H9 (cell line): ENCODE measurements around the gene ANK2. TPM values are rescaled to one million over a fixed set of nuclear protein-coding genes. Genes with fewer than 3 reads are reported as not detected.

Experiments
- DNase-seq: peaks from one replicate; pipeline ENCODE4 v3.0.0-alpha.2; 2017
- H2AFZ ChIP-seq: one replicate; pipeline ENCODE4 v1.6.1; 2013; ENCODE audit warnings: mild to moderate bottlenecking, low read length, control low read depth, moderate library complexity
- H2AK5ac ChIP-seq: 2 replicates; pipeline ENCODE4 v1.6.1; 2013; ENCODE audit warnings: low read length, control low read depth, mixed read lengths; ENCODE audit not compliant: insufficient read length
- H2BK120ac ChIP-seq: one replicate; pipeline ENCODE4 v1.6.1; 2013; ENCODE audit warnings: low read depth, mild to moderate bottlenecking, low read length, control low read depth, inconsistent platforms; ENCODE audit not compliant: poor library complexity, severe bottlenecking
- H2BK12ac ChIP-seq: 2 replicates; pipeline ENCODE4 v1.6.1; 2013; ENCODE audit warnings: low read length, control low read depth, mixed read lengths, low read depth; ENCODE audit not compliant: insufficient read length
- H2BK15ac ChIP-seq: 2 replicates; pipeline ENCODE4 v1.6.1; 2013; ENCODE audit warnings: low read depth, low read length, control low read depth
- H2BK20ac ChIP-seq: one replicate; pipeline ENCODE4 v1.6.1; 2013; ENCODE audit warnings: low read depth, mild to moderate bottlenecking, low read length, control low read depth, inconsistent platforms; ENCODE audit not compliant: poor library complexity, severe bottlenecking
- H2BK5ac ChIP-seq: 2 replicates; pipeline ENCODE4 v1.6.1; 2013; ENCODE audit warnings: low read length, control low read depth, mixed read lengths; ENCODE audit not compliant: insufficient read length
- H3K14ac ChIP-seq: 2 replicates; pipeline ENCODE4 v1.6.1; 2013; ENCODE audit warnings: low read length, control low read depth; ENCODE audit not compliant: insufficient read depth
- H3K18ac ChIP-seq: 2 replicates; pipeline ENCODE4 v1.6.1; 2013; ENCODE audit warnings: low read depth, mild to moderate bottlenecking, mixed read lengths, low read length, control low read depth; ENCODE audit not compliant: insufficient read length
- H3K23ac ChIP-seq: 2 replicates; pipeline ENCODE4 v1.6.1; 2013; ENCODE audit warnings: low read length, control low read depth, mixed read lengths, low read depth; ENCODE audit not compliant: insufficient read length
- H3K23me2 ChIP-seq: 2 replicates; pipeline ENCODE4 v1.6.1; 2013; ENCODE audit warnings: low read depth, mild to moderate bottlenecking, mixed read lengths, low read length, control low read depth; ENCODE audit not compliant: insufficient read length, poor library complexity, severe bottlenecking
- H3K27ac ChIP-seq: 2 replicates; pipeline ENCODE4 v1.5.1; 2013; ENCODE audit warnings: low read length, control low read depth, mixed read lengths, low read depth; ENCODE audit not compliant: insufficient read length
- H3K27me3 ChIP-seq: 2 replicates; pipeline ENCODE4 v1.6.1; 2013; ENCODE audit warnings: low read length, control low read depth, inconsistent platforms; ENCODE audit not compliant: insufficient read depth
- H3K4ac ChIP-seq: 2 replicates; pipeline ENCODE4 v1.6.1; 2013; ENCODE audit warnings: low read depth, mild to moderate bottlenecking, control low read depth, inconsistent platforms, low read length, moderate library complexity
- H3K4me1 ChIP-seq: 2 replicates; pipeline ENCODE4 v1.6.1; 2013; ENCODE audit warnings: low read length, control low read depth, inconsistent platforms; ENCODE audit not compliant: insufficient read depth
- H3K4me2 ChIP-seq: 2 replicates; pipeline ENCODE4 v1.6.1; 2013; ENCODE audit warnings: low read length, control low read depth, mixed read lengths; ENCODE audit not compliant: insufficient read length, insufficient read depth
- H3K56ac ChIP-seq: 2 replicates; pipeline ENCODE4 v1.6.1; 2013; ENCODE audit warnings: low read depth, mild to moderate bottlenecking, mixed read lengths, low read length, control low read depth; ENCODE audit not compliant: insufficient read length
- H3K79me1 ChIP-seq: 2 replicates; pipeline ENCODE4 v1.6.1; 2013; ENCODE audit warnings: low read depth, mild to moderate bottlenecking, moderate library complexity, low read length, control low read depth, inconsistent platforms; ENCODE audit not compliant: insufficient read depth, poor library complexity, severe bottlenecking
- H3K79me2 ChIP-seq: 2 replicates; pipeline ENCODE4 v1.6.1; 2013; ENCODE audit warnings: low read length, control low read depth, inconsistent platforms; ENCODE audit not compliant: insufficient read depth
- H3K9ac ChIP-seq: 2 replicates; pipeline ENCODE4 v1.6.1; 2013; ENCODE audit warnings: low read length, control low read depth, mixed read lengths; ENCODE audit not compliant: insufficient read length; ENCODE audit errors: extremely low read depth
- H3K9me3 ChIP-seq: one replicate; pipeline ENCODE4 v1.6.1; 2013; ENCODE audit warnings: low read depth, low read length, inconsistent platforms; ENCODE audit not compliant: control insufficient read depth
- H3T11ph ChIP-seq: one replicate; pipeline ENCODE4 v1.6.1; 2013; ENCODE audit warnings: mild to moderate bottlenecking, low read length, control low read depth, inconsistent platforms
- H4K20me1 ChIP-seq: one replicate; pipeline ENCODE4 v1.6.1; 2013; ENCODE audit not compliant: control insufficient read depth, insufficient read length, insufficient read depth
- H4K5ac ChIP-seq: 2 replicates; pipeline ENCODE4 v1.6.1; 2013; ENCODE audit warnings: low read depth, mild to moderate bottlenecking, mixed read lengths, low read length, control low read depth; ENCODE audit not compliant: insufficient read length
- H4K8ac ChIP-seq: replicated peaks from 2 replicates; pipeline ENCODE4 v1.6.1; 2013; ENCODE audit warnings: low read length, control low read depth, mixed read lengths, low read depth; ENCODE audit not compliant: insufficient read length
- H4K91ac ChIP-seq: 2 replicates; pipeline ENCODE4 v1.6.1; 2013; ENCODE audit warnings: low read depth, mild to moderate bottlenecking, moderate library complexity, mixed read lengths, low read length, control low read depth; ENCODE audit not compliant: insufficient read length
- H3K27ac Mint-ChIP-seq, 3 experiments: 2 replicates in 2 of 3; 3 replicates in 1 of 3; pipeline ENCODE4 v1.8.0; 2020 to 2021; ENCODE audit warnings: mixed read lengths in 3 of 3, mild to moderate bottlenecking in 1 of 3, moderate library complexity in 1 of 3
- H3K27me3 Mint-ChIP-seq: 2 replicates; pipeline ENCODE4 v1.8.0; 2021; ENCODE audit warnings: low read depth, mild to moderate bottlenecking, moderate library complexity, mixed read lengths
- H3K36me3 Mint-ChIP-seq, 3 experiments: 2 replicates in 2 of 3; 3 replicates in 1 of 3; pipeline ENCODE4 v1.8.0; 2020 to 2021; ENCODE audit warnings: low read depth in 3 of 3, mixed read lengths in 3 of 3; ENCODE audit not compliant: insufficient read depth in 1 of 3
- H3K4me1 Mint-ChIP-seq, 2 experiments: 2 replicates each; pipeline ENCODE4 v1.8.0; 2020; ENCODE audit warnings: mixed read lengths in 2 of 2
- H3K4me3 Mint-ChIP-seq, 2 experiments: 2 replicates in 1 of 2; 3 replicates in 1 of 2; pipeline ENCODE4 v1.8.0; 2020 to 2021; ENCODE audit warnings: mild to moderate bottlenecking in 2 of 2, mixed read lengths in 2 of 2, moderate library complexity in 1 of 2
- H3K9me3 Mint-ChIP-seq, 2 experiments: 2 replicates in 1 of 2; 3 replicates in 1 of 2; pipeline ENCODE4 v1.8.0; 2020; ENCODE audit warnings: mild to moderate bottlenecking in 2 of 2, mixed read lengths in 2 of 2, moderate library complexity in 1 of 2
- CTCF ChIP-seq: fragments of 200-600 bp; sonication (generic); conservative IDR thresholded peaks from 3 replicates; pipeline ENCODE4 v1.8.0; 2021; ENCODE audit warnings: antibody characterized with exemption, mild to moderate bottlenecking
- WGBS: extraction: QIAGEN DNeasy Blood & Tissue Kit; methylation state at CpG from one replicate; pipeline ENCODE4 v1.1.7; 2013; ENCODE audit warnings: missing lambda C conversion rate, low lambda C conversion rate, mixed read lengths; ENCODE audit not compliant: insufficient read length; ENCODE audit errors: extremely low coverage; 5-methylcytosine and 5-hydroxymethylcytosine counted together
- total RNA-seq: library from RNA; stranded (reverse); gene quantifications from 2 replicates; pipeline ENCODE4 v1.2.1, GENCODE V29; 2021

ANK2 gene
- total RNA-seq, 1 experiment from 2014 or later, result 36.8 TPM

- Histone ChIP-seq H3K23me2 (no peaks in the 10 kb centered on the region), H3K79me1 (no peaks in the 10 kb centered on the region), H3K14ac (no peak overlapping the region), H2BK12ac (no peak overlapping the region), H3K27ac (no peak overlapping the region), H3K27me3 (no peaks in the 10 kb centered on the region), H2BK20ac (no peak overlapping the region), H2AK5ac (no peak overlapping the region), H2BK120ac (no peak overlapping the region), H3K4ac (no peak overlapping the region), H4K8ac (no peak overlapping the region), H3K18ac (no peak overlapping the region), H2BK5ac (no peak overlapping the region), H3K4me2 (no peak overlapping the region), H4K20me1 (no peaks in the 10 kb centered on the region), H3T11ph (no peak overlapping the region), H4K5ac (no peak overlapping the region), H3K9ac (no peak overlapping the region), H3K4me1 (no peaks in the 10 kb centered on the region), H2BK15ac (no peak overlapping the region), H4K91ac (no peak overlapping the region), H3K79me2 (no peaks in the 10 kb centered on the region), H3K56ac (no peak overlapping the region), H3K23ac (no peak overlapping the region), H3K9me3 (no peaks in the 10 kb centered on the region), H2AFZ (no peak overlapping the region)
- DNase-seq, result no peak
- TF ChIP-seq CTCF, result no peak
- H3K36me3 Mint-ChIP-seq, result peaks cover 0 to 9% (median 4%) of the 10 kb centered on the region in 3 experiments; a peak in 5 of 7 replicates
- no peaks in the 10 kb centered on the region for H3K9me3 Mint-ChIP-seq
- H3K4me1 Mint-ChIP-seq, result peaks cover 6% of the 10 kb centered on the region in 2 experiments
- peak overlapping the region in 1 of 3 experiments; percentile 3; a peak in 2 of 7 replicates for H3K27ac Mint-ChIP-seq
- no peaks in the 10 kb centered on the region for H3K27me3 Mint-ChIP-seq
- WGBS, result 100% methylated on average over 1 of the region's 5 CpGs
- H3K4me3 Mint-ChIP-seq, result no peak overlapping the region
Measured at GRCh38 chr4:113322736-113323135, 273.3 kb downstream of the ANK2 start.
